NK-92 (cell line): ENCODE results near the gene POLR2I.

Experiments used
- DNase-seq: peaks from one replicate; lab custom pipeline; 2025; ENCODE audit not compliant: unreplicated experiment; lab: John Stamatoyannopoulos, UW

The POLR2I gene

GRCh38 chr19:36064826-36065225 is 49.8 kb downstream of the POLR2I start:
- DNase-seq: no peak
